GM12864 (cell line): ENCODE data around the gene CEP290.

Experiments
- DNase-seq: peaks from one replicate; pipeline ENCODE4 v3.0.0-alpha.2; 2011; ENCODE audit warnings: low read depth
- H3K4me3 ChIP-seq: 2 replicates; pipeline ENCODE4 v1.5.1; 2011; ENCODE audit warnings: mild to moderate bottlenecking, low read depth, low read length, control low read depth
- TF ChIP-seq, protein P1 (sequence below): IDR thresholded peaks from 2 replicates; pipeline ENCODE4 v1.5.1; 2011; ENCODE audit warnings: low read depth, mild to moderate bottlenecking, moderate library complexity, low read length, control low read depth, inconsistent platforms; ENCODE audit errors: missing control alignments

Gene CEP290

DNA sequence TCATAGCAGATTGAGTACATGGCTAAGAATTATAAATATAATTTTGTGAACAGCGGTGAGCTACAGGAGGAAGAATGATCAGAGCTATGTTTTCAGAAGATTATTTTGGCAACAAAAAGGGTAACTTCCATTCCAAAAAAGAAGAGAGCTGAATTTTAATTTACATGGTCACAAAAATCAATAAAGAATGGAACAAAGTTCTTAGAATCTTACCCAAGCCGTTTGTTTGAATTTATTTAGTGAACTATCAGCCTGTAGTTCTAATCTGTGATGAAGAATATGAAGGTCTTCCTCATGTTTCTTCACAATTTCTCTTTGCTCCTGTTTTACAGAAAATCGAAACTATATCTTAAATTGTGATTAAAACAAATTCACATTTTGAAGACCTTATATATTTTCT lies 58.3 kb downstream of the CEP290 start:
- no peak overlapping the region for H3K4me3 ChIP-seq
- TF ChIP-seq, protein P1, sequence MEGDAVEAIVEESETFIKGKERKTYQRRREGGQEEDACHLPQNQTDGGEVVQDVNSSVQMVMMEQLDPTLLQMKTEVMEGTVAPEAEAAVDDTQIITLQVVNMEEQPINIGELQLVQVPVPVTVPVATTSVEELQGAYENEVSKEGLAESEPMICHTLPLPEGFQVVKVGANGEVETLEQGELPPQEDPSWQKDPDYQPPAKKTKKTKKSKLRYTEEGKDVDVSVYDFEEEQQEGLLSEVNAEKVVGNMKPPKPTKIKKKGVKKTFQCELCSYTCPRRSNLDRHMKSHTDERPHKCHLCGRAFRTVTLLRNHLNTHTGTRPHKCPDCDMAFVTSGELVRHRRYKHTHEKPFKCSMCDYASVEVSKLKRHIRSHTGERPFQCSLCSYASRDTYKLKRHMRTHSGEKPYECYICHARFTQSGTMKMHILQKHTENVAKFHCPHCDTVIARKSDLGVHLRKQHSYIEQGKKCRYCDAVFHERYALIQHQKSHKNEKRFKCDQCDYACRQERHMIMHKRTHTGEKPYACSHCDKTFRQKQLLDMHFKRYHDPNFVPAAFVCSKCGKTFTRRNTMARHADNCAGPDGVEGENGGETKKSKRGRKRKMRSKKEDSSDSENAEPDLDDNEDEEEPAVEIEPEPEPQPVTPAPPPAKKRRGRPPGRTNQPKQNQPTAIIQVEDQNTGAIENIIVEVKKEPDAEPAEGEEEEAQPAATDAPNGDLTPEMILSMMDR, result no peak
- DNase-seq, result no peak

DNA sequence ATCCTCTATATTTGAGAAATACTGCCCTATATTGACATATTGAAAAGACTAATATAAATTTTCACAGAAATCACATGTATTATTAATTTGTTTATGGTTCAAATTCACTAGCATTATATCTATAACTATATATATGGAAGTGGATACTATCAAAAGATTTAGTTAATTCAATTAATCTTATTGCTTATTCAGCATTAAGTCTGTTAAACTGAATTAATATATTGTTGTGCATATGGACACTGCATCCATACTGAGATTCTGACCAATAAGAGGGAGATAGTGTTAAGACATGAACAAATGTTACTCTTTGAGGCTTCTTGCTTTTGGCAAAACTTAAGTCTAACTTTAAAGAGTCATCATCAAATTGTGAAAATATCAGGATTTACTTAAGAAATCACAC lies 60.6 kb downstream of the CEP290 start:
- H3K4me3 ChIP-seq, result no peak overlapping the region
- no peak for DNase-seq
- TF ChIP-seq, protein P1, result no peak

DNA sequence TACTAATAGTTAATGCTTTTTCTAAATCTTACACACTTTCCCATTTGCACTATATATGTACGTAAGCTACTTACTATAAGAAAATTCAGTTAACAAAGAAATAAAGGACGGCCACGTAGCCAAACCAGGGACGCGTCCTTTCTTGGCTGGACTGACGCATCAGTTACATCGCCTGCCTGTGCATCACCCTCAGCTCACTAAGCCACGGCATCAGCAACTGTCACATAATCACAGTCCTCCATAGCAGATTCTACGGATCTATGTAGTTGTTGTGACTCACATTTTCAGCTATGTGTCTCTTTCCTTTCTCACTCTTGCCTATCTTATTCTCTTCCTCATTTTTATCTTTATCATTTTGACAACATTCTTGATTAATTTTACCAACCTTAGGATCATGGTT lies 74.6 kb downstream of the CEP290 start:
- TF ChIP-seq, protein P1, result no peak
- DNase-seq, result no peak
- H3K4me3 ChIP-seq, result no peak overlapping the region

GRCh38 chr12:88063375-88063774 lies 78.5 kb downstream of the CEP290 start:
- TF ChIP-seq, protein P1, result no peak
- no peak overlapping the region for H3K4me3 ChIP-seq
- no peak for DNase-seq

GRCh38 chr12:88062474-88062873 lies 79.4 kb downstream of the CEP290 start:
- DNase-seq, result peak; percentile 22
- TF ChIP-seq, protein P1, result no peak

GRCh38 chr12:88058719-88059077 lies 83.2 kb downstream of the CEP290 start:
- H3K4me3 ChIP-seq, result no peak overlapping the region
- DNase-seq, result no peak
- TF ChIP-seq, protein P1, result no peak

More at GRCh38 chr12:88062474-88062873, 79.4 kb downstream of the CEP290 start:
- H3K4me3 ChIP-seq, result no peak overlapping the region

GRCh38 chr12:88057994-88058718 lies 83.7 kb downstream of the CEP290 start:
- no peak for DNase-seq
- no peak overlapping the region for H3K4me3 ChIP-seq
- TF ChIP-seq, protein P1, result no peak
